OCI-LY3 (cell line): ENCODE results near the gene NME9.

ENCODE experiments used
- H2AFZ ChIP-seq: fragments of 200-600, 300-600 bp; shearing (Covaris generic); 2 replicates; pipeline ENCODE4 v1.6.0; 2014; ENCODE audit warnings: antibody characterized with exemption, low read depth, low read length
- H3K27ac ChIP-seq: fragments of 200-600, 300-600 bp; sonication (generic); 2 replicates; pipeline ENCODE4 v1.5.1; 2014; ENCODE audit warnings: mild to moderate bottlenecking, low read length, moderate library complexity, mixed read lengths
- H3K27me3 ChIP-seq: fragments of 200-600, 300-600 bp; sonication (generic); 2 replicates; pipeline ENCODE4 v1.6.1; 2014; ENCODE audit warnings: low read depth, low read length, mixed read lengths
- H3K36me3 ChIP-seq: fragments of 200-600, 300-600 bp; sonication (generic); replicated peaks from 2 replicates; pipeline ENCODE3; 2014; ENCODE audit warnings: low read depth, low read length, mixed read lengths
- H3K4me1 ChIP-seq: fragments of 300-600, 200-600 bp; sonication (generic); 2 replicates; pipeline ENCODE4 v1.6.1; 2014; ENCODE audit warnings: low read length, mixed read lengths
- H3K4me2 ChIP-seq: fragments of 200-600, 300-600 bp; sonication (generic); 2 replicates; pipeline ENCODE4 v1.6.1; 2014; ENCODE audit warnings: low read length, mixed read lengths
- H3K4me3 ChIP-seq: fragments of 300-600, 200-600 bp; sonication (generic); 2 replicates; pipeline ENCODE4 v1.5.1; 2014; ENCODE audit warnings: antibody characterized with exemption, mild to moderate bottlenecking, low read length, moderate library complexity
- H3K79me2 ChIP-seq: fragments of 300-600, 200-600 bp; shearing (Covaris generic); 2 replicates; pipeline ENCODE4 v1.6.1; 2014; ENCODE audit warnings: mild to moderate bottlenecking, low read length, mixed read lengths
- H3K9ac ChIP-seq: fragments of 300-600, 200-600 bp; shearing (Covaris generic); 2 replicates; pipeline ENCODE4 v1.6.0; 2014; ENCODE audit warnings: mild to moderate bottlenecking, low read length, moderate library complexity
- H3K9me3 ChIP-seq: fragments of 200-600, 300-600 bp; shearing (Covaris generic); 2 replicates; pipeline ENCODE4 v1.6.1; 2014; ENCODE audit warnings: low read length, mixed read lengths; ENCODE audit not compliant: insufficient read depth
- H4K20me1 ChIP-seq: fragments of 200-600, 300-600 bp; sonication (generic); 2 replicates; pipeline ENCODE4 v1.6.1; 2016; ENCODE audit warnings: low read length, mixed read lengths; ENCODE audit not compliant: insufficient read depth
- EZH2phosphoT487 ChIP-seq: fragments of 200-600 bp; shearing (Covaris generic); IDR thresholded peaks from 2 replicates; pipeline ENCODE4 v1.6.1; 2018; ENCODE audit warnings: antibody characterized with exemption, mixed run types, low read depth
- TF ChIP-seq, protein P1 (sequence below): fragments of 200-600, 300-600 bp; sonication (generic); IDR thresholded peaks from 2 replicates; pipeline ENCODE4 v1.5.1; 2014; ENCODE audit warnings: antibody characterized with exemption, low read length, low read depth

The NME9 gene

DNA sequence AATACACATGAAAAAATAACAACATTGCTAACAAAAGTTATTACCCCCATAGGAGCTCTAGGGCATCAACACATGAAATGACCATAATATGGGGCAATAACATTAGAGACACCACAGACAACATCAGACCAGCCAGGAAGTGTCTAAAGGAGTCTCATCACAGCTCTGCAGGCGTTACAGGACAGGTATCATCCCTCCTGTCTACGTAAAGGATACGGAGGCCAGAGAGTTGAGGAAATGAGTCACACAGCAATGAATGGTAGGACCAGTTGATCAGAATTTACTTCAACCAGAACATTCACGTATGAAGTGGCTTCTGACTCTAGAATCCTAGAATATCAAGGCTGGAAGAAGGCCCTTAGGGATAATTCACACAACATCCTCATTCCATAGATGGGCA is 1.8 kb downstream of the NME9 start:
- Histone ChIP-seq H3K4me1 (peaks cover 15% of the 10 kb centered on the region), H4K20me1 (no peaks in the 10 kb centered on the region), H3K27ac (no peak overlapping the region), H3K79me2 (no peaks in the 10 kb centered on the region), H3K36me3 (no peaks in the 10 kb centered on the region), H3K9ac (no peak overlapping the region), H2AFZ (no peak overlapping the region), H3K27me3 (peaks cover 31% of the 10 kb centered on the region), H3K9me3 (no peaks in the 10 kb centered on the region), H3K4me3 (no peak overlapping the region), H3K4me2 (no peak overlapping the region)
- TF ChIP-seq EZH2phosphoT487 = no peak
- TF ChIP-seq, protein P1, sequence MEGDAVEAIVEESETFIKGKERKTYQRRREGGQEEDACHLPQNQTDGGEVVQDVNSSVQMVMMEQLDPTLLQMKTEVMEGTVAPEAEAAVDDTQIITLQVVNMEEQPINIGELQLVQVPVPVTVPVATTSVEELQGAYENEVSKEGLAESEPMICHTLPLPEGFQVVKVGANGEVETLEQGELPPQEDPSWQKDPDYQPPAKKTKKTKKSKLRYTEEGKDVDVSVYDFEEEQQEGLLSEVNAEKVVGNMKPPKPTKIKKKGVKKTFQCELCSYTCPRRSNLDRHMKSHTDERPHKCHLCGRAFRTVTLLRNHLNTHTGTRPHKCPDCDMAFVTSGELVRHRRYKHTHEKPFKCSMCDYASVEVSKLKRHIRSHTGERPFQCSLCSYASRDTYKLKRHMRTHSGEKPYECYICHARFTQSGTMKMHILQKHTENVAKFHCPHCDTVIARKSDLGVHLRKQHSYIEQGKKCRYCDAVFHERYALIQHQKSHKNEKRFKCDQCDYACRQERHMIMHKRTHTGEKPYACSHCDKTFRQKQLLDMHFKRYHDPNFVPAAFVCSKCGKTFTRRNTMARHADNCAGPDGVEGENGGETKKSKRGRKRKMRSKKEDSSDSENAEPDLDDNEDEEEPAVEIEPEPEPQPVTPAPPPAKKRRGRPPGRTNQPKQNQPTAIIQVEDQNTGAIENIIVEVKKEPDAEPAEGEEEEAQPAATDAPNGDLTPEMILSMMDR = no peak

DNA sequence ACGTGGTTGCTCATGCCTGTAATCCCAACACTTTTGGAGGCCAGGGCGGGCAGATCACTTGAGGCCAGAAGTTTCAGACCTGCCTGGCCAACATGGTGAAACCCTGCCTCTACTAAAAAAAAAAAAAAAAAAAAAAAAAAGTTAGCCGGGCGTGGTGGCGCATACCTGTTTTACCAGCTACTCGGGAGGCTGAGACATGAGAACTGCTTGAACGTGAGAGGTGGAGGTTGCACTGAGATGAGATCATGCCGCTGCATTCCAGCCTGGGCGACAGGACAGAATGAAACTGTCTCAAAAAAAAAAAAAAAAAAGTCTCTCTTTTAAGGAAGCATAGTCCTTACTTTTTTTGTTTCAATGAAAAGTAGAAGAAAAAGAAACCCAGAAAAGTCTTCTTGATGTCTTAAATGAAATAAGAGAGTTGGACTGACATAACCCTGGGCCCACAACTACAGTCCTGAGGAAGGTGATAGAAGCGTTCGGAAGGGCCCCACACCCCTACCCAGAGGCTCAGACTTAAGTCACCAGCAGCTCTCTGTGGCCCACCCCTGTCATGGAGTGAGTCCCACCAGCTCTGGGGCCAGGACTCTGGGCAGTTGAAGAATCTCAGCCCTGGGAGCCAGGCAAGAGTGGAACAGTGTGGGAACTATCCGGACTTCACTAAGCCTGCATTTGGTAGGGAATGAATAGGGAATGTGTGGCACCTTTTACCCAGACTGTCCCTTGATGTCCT is 2.6 kb downstream of the NME9 start:
- H4K20me1 ChIP-seq = no peaks in the 10 kb centered on the region
- no peaks in the 10 kb centered on the region for H3K9me3 ChIP-seq
- TF ChIP-seq EZH2phosphoT487 = no peak
- TF ChIP-seq, protein P1 = no peak
- no peaks in the 10 kb centered on the region for H3K36me3 ChIP-seq
- no peaks in the 10 kb centered on the region for H3K79me2 ChIP-seq
- peaks cover 15% of the 10 kb centered on the region for H3K4me1 ChIP-seq
- no peak overlapping the region for H3K9ac ChIP-seq
- no peak overlapping the region for H3K27ac ChIP-seq
- no peak overlapping the region for H3K4me3 ChIP-seq
- H2AFZ ChIP-seq = no peak overlapping the region
- peaks cover 28% of the 10 kb centered on the region for H3K27me3 ChIP-seq
- no peak overlapping the region for H3K4me2 ChIP-seq

DNA sequence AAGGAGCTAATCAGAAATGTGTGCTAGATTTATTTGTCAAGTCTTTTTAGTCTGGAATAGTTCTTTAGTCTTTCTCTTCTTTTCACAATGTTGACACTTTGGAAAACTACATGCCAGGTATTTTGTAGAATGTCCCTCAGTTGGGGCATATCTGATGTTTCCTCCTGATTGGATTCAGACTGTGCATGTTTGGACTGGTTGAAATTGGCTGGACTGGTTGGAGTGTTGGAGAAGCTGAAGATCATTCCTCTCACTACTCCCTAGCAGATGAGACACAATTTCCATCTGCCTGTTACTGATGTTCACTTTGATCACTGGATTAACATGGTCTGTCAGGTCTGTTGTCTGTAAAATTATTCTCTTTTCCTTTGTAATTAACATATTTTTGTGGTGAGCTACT is 3.7 kb downstream of the NME9 start:
- Histone ChIP-seq H3K27ac (no peak overlapping the region), H4K20me1 (no peaks in the 10 kb centered on the region), H3K27me3 (peaks cover 27% of the 10 kb centered on the region), H3K4me2 (no peak overlapping the region), H3K4me1 (peaks cover 10% of the 10 kb centered on the region), H3K9ac (no peak overlapping the region), H2AFZ (no peak overlapping the region), H3K9me3 (no peaks in the 10 kb centered on the region), H3K79me2 (no peaks in the 10 kb centered on the region), H3K36me3 (no peaks in the 10 kb centered on the region), H3K4me3 (no peak overlapping the region)
- TF ChIP-seq EZH2phosphoT487 = no peak
- TF ChIP-seq, protein P1 = no peak

DNA sequence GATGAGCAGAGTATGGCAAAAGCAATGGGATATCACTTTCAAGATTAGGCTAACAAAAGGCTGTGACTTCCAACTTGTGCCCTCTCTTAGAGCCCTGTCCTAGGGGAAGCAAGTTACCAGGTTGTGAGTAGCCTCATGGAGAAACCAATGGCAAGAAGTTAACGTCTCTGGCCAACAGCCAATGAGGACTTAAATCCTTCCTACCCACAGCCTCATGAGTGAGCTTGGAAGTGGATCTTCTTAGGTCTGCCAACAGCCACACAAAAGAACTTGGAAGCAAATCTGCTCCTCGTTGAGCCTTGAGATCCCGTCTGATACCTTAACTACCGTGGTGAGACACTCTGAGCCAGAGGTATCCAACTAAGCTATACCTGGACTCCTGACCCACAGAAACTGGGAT is 5.7 kb downstream of the NME9 start:
- H3K27me3 ChIP-seq = peaks cover 13% of the 10 kb centered on the region
- no peak overlapping the region for H2AFZ ChIP-seq
- H3K4me3 ChIP-seq = no peak overlapping the region
- no peak overlapping the region for H3K27ac ChIP-seq
- no peak overlapping the region for H3K9ac ChIP-seq
- H4K20me1 ChIP-seq = no peaks in the 10 kb centered on the region
- no peaks in the 10 kb centered on the region for H3K9me3 ChIP-seq
- H3K4me2 ChIP-seq = no peak overlapping the region
- peaks cover 7% of the 10 kb centered on the region for H3K4me1 ChIP-seq
- no peaks in the 10 kb centered on the region for H3K36me3 ChIP-seq
- TF ChIP-seq EZH2phosphoT487 = no peak
- TF ChIP-seq, protein P1 = no peak
- no peaks in the 10 kb centered on the region for H3K79me2 ChIP-seq
